ENCODE measurements around the gene KMT2C.

KMT2C gene

GRCh38 chr7:152178405-152179058, 257.3 kb downstream of the KMT2C start:
- H3K79me2 ChIP-seq (ENCODE audit: insufficient read depth, low read length): no peaks in the 10 kb centered on the region
- no peaks in the 10 kb centered on the region for H3K9me2 ChIP-seq (ENCODE audit: low read depth, low read length)
- H3K4me3 ChIP-seq (ENCODE audit: low read depth, low read length, poor library complexity, severe bottlenecking): no peak overlapping the region
- no peaks in the 10 kb centered on the region for H3K4me1 ChIP-seq (ENCODE audit: insufficient read depth, low read length, severe bottlenecking)
- no peak for TF ChIP-seq CTCF (IDR thresholded peaks at IDR 0.05; ENCODE audit: low read length)
- no peak for TF ChIP-seq EZH2 (IDR thresholded peaks at IDR 0.05; ENCODE audit: borderline replicate concordance, low read length)
- no peaks in the 10 kb centered on the region for H4K20me1 ChIP-seq (ENCODE audit: insufficient read depth, low read length)
- H3K9ac ChIP-seq (ENCODE audit: low read length): no peak overlapping the region
- peaks cover 94% of the 10 kb centered on the region for H3K36me3 ChIP-seq (ENCODE audit: insufficient read depth, low read length)
- H3K27me3 ChIP-seq (ENCODE audit: insufficient read depth, low read length): no peaks in the 10 kb centered on the region
- no peaks in the 10 kb centered on the region for H3F3A ChIP-seq (ENCODE audit: insufficient read depth, low read length)
- no peaks in the 10 kb centered on the region for H3K9me3 ChIP-seq (ENCODE audit: low read length)
- H3K27ac ChIP-seq (ENCODE audit: low read depth, low read length, poor library complexity, severe bottlenecking): no peak overlapping the region
- no peak overlapping the region for H2AFZ ChIP-seq (ENCODE audit: low read length)
- no peak overlapping the region for H3K4me2 ChIP-seq (ENCODE audit: low read length)

- no peaks in the 10 kb centered on the region for H3F3A ChIP-seq (ENCODE audit: insufficient read depth, low read length)
- peaks cover 94% of the 10 kb centered on the region for H3K36me3 ChIP-seq (ENCODE audit: insufficient read depth, low read length)
- H3K4me2 ChIP-seq (ENCODE audit: low read length): no peak overlapping the region
- no peaks in the 10 kb centered on the region for H3K27me3 ChIP-seq (ENCODE audit: insufficient read depth, low read length)
- H3K4me1 ChIP-seq (ENCODE audit: insufficient read depth, low read length, severe bottlenecking): no peaks in the 10 kb centered on the region
- TF ChIP-seq EZH2 (IDR thresholded peaks at IDR 0.05; ENCODE audit: borderline replicate concordance, low read length): no peak
- TF ChIP-seq CTCF (IDR thresholded peaks at IDR 0.05; ENCODE audit: low read length): no peak
- H3K9me2 ChIP-seq (ENCODE audit: low read depth, low read length): no peaks in the 10 kb centered on the region
- H3K27ac ChIP-seq (ENCODE audit: low read depth, low read length, poor library complexity, severe bottlenecking): no peak overlapping the region
- H3K79me2 ChIP-seq (ENCODE audit: insufficient read depth, low read length): no peaks in the 10 kb centered on the region
- H2AFZ ChIP-seq (ENCODE audit: low read length): no peak overlapping the region
- no peaks in the 10 kb centered on the region for H4K20me1 ChIP-seq (ENCODE audit: insufficient read depth, low read length)
- no peak overlapping the region for H3K4me3 ChIP-seq (ENCODE audit: low read depth, low read length, poor library complexity, severe bottlenecking)
- no peaks in the 10 kb centered on the region for H3K9me3 ChIP-seq (ENCODE audit: low read length)
- H3K9ac ChIP-seq (ENCODE audit: low read length): no peak overlapping the region
These were observed 258.0 kb downstream of the KMT2C start for GRCh38 chr7:152177681-152178404.

GRCh38 chr7:152176797-152177196, 259.0 kb downstream of the KMT2C start:
- H3K4me1 ChIP-seq (ENCODE audit: insufficient read depth, low read length, severe bottlenecking): no peaks in the 10 kb centered on the region
- no peaks in the 10 kb centered on the region for H3F3A ChIP-seq (ENCODE audit: insufficient read depth, low read length)
- H3K9me3 ChIP-seq (ENCODE audit: low read length): no peaks in the 10 kb centered on the region
- H3K27ac ChIP-seq (ENCODE audit: low read depth, low read length, poor library complexity, severe bottlenecking): no peak overlapping the region
- H3K4me2 ChIP-seq (ENCODE audit: low read length): no peak overlapping the region
- TF ChIP-seq EZH2 (IDR thresholded peaks at IDR 0.05; ENCODE audit: borderline replicate concordance, low read length) (no peak), CTCF (IDR thresholded peaks at IDR 0.05; ENCODE audit: low read length) (no peak)
- H3K9ac ChIP-seq (ENCODE audit: low read length): no peak overlapping the region
- no peaks in the 10 kb centered on the region for H4K20me1 ChIP-seq (ENCODE audit: insufficient read depth, low read length)
- H3K36me3 ChIP-seq (ENCODE audit: insufficient read depth, low read length): peaks cover 92% of the 10 kb centered on the region
- H2AFZ ChIP-seq (ENCODE audit: low read length): no peak overlapping the region
- no peak overlapping the region for H3K4me3 ChIP-seq (ENCODE audit: low read depth, low read length, poor library complexity, severe bottlenecking)
- H3K27me3 ChIP-seq (ENCODE audit: insufficient read depth, low read length): no peaks in the 10 kb centered on the region
- H3K9me2 ChIP-seq (ENCODE audit: low read depth, low read length): no peaks in the 10 kb centered on the region
- no peaks in the 10 kb centered on the region for H3K79me2 ChIP-seq (ENCODE audit: insufficient read depth, low read length)
